Adrenal gland (tissue), 5 donors: ENCODE measurements around the gene LIPG.

Source experiments
- POLR2A ChIP-seq, 2 donors: fragments of 450-650 bp; IDR thresholded peaks; one replicate each; pipeline ENCODE4 v1.6.1; 2017; ENCODE audit warnings: antibody characterized with exemption in 2 of 2, mild to moderate bottlenecking in 2 of 2, moderate library complexity in 1 of 2
- TF ChIP-seq, protein P1 (sequence below), 6 experiments: fragments of 450-650 bp in 4 of 6; fragments of 200-600 bp in 2 of 6; sonication (generic) in 1 of 6; IDR thresholded peaks; 1 replicate in 5 of 6; 2 replicates in 1 of 6; pipeline versions ENCODE4 v1.5.1 to v1.8.0; 2016 to 2021; ENCODE audit warnings: antibody characterized with exemption in 6 of 6, mild to moderate bottlenecking in 2 of 6, moderate library complexity in 1 of 6
- donor health status: DM: no; HTN: no; CAD: no.

DNA sequence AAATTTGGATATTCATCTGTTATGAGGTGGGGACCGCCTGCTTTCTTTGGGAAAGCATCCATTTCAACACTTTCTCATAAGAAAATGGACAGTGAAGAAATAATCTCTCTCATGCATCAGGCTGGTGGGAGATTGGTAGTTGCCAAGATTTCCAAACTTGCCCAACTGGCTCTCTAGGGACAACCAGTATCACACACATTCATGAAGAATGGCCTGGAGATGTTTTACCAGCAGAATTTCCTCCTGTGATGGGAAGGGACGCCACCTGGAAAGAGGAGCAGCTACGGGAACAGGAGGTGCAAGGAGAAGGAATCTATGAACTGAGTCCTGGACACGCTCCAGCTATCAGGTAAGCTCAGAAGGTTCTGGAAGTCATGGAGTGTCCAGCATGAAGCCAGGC lies 39.4 kb downstream of the LIPG start:
- TF ChIP-seq, protein P1, sequence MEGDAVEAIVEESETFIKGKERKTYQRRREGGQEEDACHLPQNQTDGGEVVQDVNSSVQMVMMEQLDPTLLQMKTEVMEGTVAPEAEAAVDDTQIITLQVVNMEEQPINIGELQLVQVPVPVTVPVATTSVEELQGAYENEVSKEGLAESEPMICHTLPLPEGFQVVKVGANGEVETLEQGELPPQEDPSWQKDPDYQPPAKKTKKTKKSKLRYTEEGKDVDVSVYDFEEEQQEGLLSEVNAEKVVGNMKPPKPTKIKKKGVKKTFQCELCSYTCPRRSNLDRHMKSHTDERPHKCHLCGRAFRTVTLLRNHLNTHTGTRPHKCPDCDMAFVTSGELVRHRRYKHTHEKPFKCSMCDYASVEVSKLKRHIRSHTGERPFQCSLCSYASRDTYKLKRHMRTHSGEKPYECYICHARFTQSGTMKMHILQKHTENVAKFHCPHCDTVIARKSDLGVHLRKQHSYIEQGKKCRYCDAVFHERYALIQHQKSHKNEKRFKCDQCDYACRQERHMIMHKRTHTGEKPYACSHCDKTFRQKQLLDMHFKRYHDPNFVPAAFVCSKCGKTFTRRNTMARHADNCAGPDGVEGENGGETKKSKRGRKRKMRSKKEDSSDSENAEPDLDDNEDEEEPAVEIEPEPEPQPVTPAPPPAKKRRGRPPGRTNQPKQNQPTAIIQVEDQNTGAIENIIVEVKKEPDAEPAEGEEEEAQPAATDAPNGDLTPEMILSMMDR (IDR thresholded peaks at IDR 0.05) = no peak
- no peak for TF ChIP-seq POLR2A (IDR thresholded peaks at IDR 0.05)
